Chondrocyte (in vitro differentiated cells): ENCODE measurements around the gene HMCN2. TPM values are rescaled to one million over a fixed set of nuclear protein-coding genes. Genes with fewer than 3 reads are reported as not detected.

Source experiments
- DNase-seq: peaks from one replicate; pipeline ENCODE4 v3.0.0; 2021; ENCODE audit warnings: mixed read lengths, low spot score
- H3K27ac Mint-ChIP-seq: one replicate; pipeline ENCODE4 v1.8.0; 2021; ENCODE audit warnings: mild to moderate bottlenecking, moderate library complexity, mixed read lengths; ENCODE audit not compliant: unreplicated experiment
- H3K27me3 Mint-ChIP-seq: 2 replicates; pipeline ENCODE4 v1.8.0; 2021; ENCODE audit warnings: low read depth, mixed read lengths
- H3K36me3 Mint-ChIP-seq: 2 replicates; pipeline ENCODE4 v1.8.0; 2021; ENCODE audit warnings: low read depth, mixed read lengths
- H3K4me1 Mint-ChIP-seq: 2 replicates; pipeline ENCODE4 v1.8.0; 2021; ENCODE audit warnings: low read depth, mild to moderate bottlenecking, mixed read lengths
- H3K4me3 Mint-ChIP-seq: one replicate; pipeline ENCODE4 v1.8.0; 2021; ENCODE audit warnings: mild to moderate bottlenecking, moderate library complexity, mixed read lengths; ENCODE audit not compliant: unreplicated experiment
- H3K9me3 Mint-ChIP-seq: 2 replicates; pipeline ENCODE4 v1.8.0; 2021; ENCODE audit warnings: low read depth, mixed read lengths
- total RNA-seq: library from RNA; stranded (reverse); gene quantifications from 3 replicates; pipeline ENCODE4 v1.2.1, GENCODE V29; 2021
- TF ChIP-seq, protein P1 (sequence below): fragments of 200-600 bp; sonication (generic); IDR thresholded peaks from 2 replicates; pipeline ENCODE4 v1.5.0; 2021; ENCODE audit warnings: antibody characterized with exemption, mild to moderate bottlenecking, moderate library complexity

Gene HMCN2
- total RNA-seq, 1 donor from 2014 or later: 0.05 TPM

DNA sequence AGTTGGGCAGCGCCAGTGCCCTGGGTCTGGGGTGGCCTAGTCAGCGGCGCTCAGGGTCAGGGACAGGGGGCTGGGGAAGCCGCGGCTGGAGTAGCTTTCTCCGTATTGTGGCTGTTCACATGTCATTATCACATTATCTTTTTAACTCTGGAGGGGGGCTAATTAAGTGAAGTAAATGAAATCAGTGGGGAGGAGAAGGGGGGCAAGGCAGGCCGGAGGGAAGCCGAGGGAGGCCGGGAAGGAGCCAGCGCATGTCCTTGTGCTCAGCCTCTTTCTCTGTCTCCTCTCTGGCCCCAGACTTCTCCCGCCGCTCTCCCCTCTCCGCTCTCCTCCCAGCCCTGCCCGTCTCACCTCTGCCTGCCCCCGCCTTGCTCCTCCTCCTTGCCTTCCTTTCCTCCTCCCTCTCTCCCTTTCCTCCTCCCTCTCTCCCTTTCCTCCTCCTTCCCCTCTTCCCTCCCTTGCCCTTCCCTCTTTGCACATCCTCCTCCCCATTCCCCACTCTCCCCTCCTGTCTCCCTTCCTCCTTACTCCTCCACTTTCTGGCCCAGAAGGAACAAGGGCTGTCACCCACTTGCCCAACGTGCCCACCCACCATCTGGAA lies 217.9 kb downstream of the HMCN2 start:
- H3K4me3 Mint-ChIP-seq: no peak overlapping the region
- H3K9me3 Mint-ChIP-seq: no peaks in the 10 kb centered on the region
- no peak for DNase-seq
- H3K4me1 Mint-ChIP-seq: no peaks in the 10 kb centered on the region
- H3K27ac Mint-ChIP-seq: no peak overlapping the region
- H3K27me3 Mint-ChIP-seq: no peaks in the 10 kb centered on the region
- H3K36me3 Mint-ChIP-seq: peaks cover 27% of the 10 kb centered on the region
- TF ChIP-seq, protein P1, sequence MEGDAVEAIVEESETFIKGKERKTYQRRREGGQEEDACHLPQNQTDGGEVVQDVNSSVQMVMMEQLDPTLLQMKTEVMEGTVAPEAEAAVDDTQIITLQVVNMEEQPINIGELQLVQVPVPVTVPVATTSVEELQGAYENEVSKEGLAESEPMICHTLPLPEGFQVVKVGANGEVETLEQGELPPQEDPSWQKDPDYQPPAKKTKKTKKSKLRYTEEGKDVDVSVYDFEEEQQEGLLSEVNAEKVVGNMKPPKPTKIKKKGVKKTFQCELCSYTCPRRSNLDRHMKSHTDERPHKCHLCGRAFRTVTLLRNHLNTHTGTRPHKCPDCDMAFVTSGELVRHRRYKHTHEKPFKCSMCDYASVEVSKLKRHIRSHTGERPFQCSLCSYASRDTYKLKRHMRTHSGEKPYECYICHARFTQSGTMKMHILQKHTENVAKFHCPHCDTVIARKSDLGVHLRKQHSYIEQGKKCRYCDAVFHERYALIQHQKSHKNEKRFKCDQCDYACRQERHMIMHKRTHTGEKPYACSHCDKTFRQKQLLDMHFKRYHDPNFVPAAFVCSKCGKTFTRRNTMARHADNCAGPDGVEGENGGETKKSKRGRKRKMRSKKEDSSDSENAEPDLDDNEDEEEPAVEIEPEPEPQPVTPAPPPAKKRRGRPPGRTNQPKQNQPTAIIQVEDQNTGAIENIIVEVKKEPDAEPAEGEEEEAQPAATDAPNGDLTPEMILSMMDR: no peak

Other genes with a start within 250 kb of the HMCN2 start
- gene FNBP1, start 222.6 kb upstream of the HMCN2 start, total RNA-seq: 49.4 to 61.2 TPM (median 58.7 TPM) in 3 replicates
- 67.0 to 74.6 TPM (median 70.7 TPM) in 3 replicates for gene GPR107, start 211.9 kb upstream of the HMCN2 start, total RNA-seq
- gene NCS1, start 93.4 kb upstream of the HMCN2 start, total RNA-seq: 50.0 to 59.5 TPM (median 56.6 TPM) in 3 replicates
- gene ASS1, start 179.2 kb downstream of the HMCN2 start, total RNA-seq: 193 to 202 TPM (median 194 TPM) in 3 replicates